ENCODE data around the gene HMCN2. TPM values are rescaled to one million over a fixed set of nuclear protein-coding genes. Genes with fewer than 3 reads are reported as not detected.
A peak's percentile ranks its signal among the peaks of the same experiment; 100 is the strongest.

The HMCN2 gene
- polyA plus RNA-seq, 1 of the 3 experiments (the other 2 are of a cell fraction): 0.15 TPM

DNA sequence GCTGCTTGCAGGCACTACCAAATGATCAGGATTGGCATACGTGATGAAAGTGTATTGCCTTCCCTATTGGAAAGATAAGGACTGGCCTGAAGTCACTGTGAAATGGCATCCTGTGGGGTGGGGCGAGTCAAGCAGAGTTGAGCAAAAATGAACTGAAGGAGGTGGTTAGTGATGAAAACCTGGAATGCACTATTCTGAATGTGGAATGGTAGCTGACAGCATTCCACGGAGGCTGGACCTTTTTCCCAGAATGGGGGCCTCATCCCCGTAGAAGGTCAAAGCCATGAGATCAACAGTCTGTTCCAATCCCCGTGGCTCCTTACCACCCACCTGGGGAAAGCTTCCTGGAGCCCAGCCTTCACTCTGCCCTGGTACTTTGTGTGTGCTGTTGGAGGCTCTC is 216.9 kb downstream of the HMCN2 start:
- H3K79me2 ChIP-seq (ENCODE audit: insufficient read depth): no peaks in the 10 kb centered on the region
- CTCF ChIA-PET: interaction anchor here (1.1 to 28.4 kb wide), 4 partner anchors 14 to 201 kb away, joined by 3 to 520 read pairs (median 8); no protein-coding TSS in a partner anchor
- H3K4me1 ChIP-seq (ENCODE audit: control insufficient read depth in 1 of 2, insufficient read depth in 2 of 2, low read depth in 1 of 2, low read length in 1 of 2): peaks cover 0 to 11% of the 10 kb centered on the region in 2 experiments; a peak in 1 of 4 replicates
- no peak for DNase-seq
- no peak overlapping the region for H3K4me3 ChIP-seq (ENCODE audit: low read depth in 2 of 2, low read length in 1 of 2)
- H3K27ac ChIP-seq (ENCODE audit: low read depth in 2 of 2, low read length in 1 of 2): no peak overlapping the region
- H3K9ac ChIP-seq: no peak overlapping the region
- H2AFZ ChIP-seq (ENCODE audit: low read depth): no peak overlapping the region
- no peaks in the 10 kb centered on the region for H3K9me3 ChIP-seq
- H3K27me3 ChIP-seq (ENCODE audit: insufficient read depth): no peaks in the 10 kb centered on the region
- H3K36me3 ChIP-seq (replicated peaks in 1 of 2; ENCODE audit: control insufficient read depth in 1 of 2, insufficient read depth in 2 of 2, low read length in 1 of 2): no peaks in the 10 kb centered on the region
- TF ChIP-seq TEAD4 (IDR thresholded peaks at IDR 0.05; ENCODE audit: borderline replicate concordance, insufficient read depth): no peak
- no peak for TF ChIP-seq NRF1 (IDR thresholded peaks at IDR 0.05; ENCODE audit: low read depth, low read length)
- TF ChIP-seq RCOR1 (IDR thresholded peaks at IDR 0.05; ENCODE audit: low read length): no peak
- TF ChIP-seq TCF12 (IDR thresholded peaks at IDR 0.05): no peak
- no peak for TF ChIP-seq TAF1 (IDR thresholded peaks at IDR 0.05; ENCODE audit: borderline replicate concordance, low read depth, low read length)
- TF ChIP-seq FOXJ3 (CRISPR knock-in tag; IDR thresholded peaks at IDR 0.05): no peak
- TF ChIP-seq FOSL2 (IDR thresholded peaks at IDR 0.05; ENCODE audit: borderline replicate concordance, low read depth): no peak
- TF ChIP-seq, protein P1, sequence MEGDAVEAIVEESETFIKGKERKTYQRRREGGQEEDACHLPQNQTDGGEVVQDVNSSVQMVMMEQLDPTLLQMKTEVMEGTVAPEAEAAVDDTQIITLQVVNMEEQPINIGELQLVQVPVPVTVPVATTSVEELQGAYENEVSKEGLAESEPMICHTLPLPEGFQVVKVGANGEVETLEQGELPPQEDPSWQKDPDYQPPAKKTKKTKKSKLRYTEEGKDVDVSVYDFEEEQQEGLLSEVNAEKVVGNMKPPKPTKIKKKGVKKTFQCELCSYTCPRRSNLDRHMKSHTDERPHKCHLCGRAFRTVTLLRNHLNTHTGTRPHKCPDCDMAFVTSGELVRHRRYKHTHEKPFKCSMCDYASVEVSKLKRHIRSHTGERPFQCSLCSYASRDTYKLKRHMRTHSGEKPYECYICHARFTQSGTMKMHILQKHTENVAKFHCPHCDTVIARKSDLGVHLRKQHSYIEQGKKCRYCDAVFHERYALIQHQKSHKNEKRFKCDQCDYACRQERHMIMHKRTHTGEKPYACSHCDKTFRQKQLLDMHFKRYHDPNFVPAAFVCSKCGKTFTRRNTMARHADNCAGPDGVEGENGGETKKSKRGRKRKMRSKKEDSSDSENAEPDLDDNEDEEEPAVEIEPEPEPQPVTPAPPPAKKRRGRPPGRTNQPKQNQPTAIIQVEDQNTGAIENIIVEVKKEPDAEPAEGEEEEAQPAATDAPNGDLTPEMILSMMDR (IDR thresholded peaks at IDR 0.05): no peak
- TF ChIP-seq NFIC (IDR thresholded peaks at IDR 0.05; ENCODE audit: borderline replicate concordance): no peak
- no peak for TF ChIP-seq RFX5 (IDR thresholded peaks at IDR 0.05; ENCODE audit: low read length)
- TF ChIP-seq, protein P2, sequence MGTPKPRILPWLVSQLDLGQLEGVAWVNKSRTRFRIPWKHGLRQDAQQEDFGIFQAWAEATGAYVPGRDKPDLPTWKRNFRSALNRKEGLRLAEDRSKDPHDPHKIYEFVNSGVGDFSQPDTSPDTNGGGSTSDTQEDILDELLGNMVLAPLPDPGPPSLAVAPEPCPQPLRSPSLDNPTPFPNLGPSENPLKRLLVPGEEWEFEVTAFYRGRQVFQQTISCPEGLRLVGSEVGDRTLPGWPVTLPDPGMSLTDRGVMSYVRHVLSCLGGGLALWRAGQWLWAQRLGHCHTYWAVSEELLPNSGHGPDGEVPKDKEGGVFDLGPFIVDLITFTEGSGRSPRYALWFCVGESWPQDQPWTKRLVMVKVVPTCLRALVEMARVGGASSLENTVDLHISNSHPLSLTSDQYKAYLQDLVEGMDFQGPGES (IDR thresholded peaks at IDR 0.05; ENCODE audit: low read depth, low read length): no peak
- TF ChIP-seq RAD21 (IDR thresholded peaks at IDR 0.05; ENCODE audit: low read length): no peak
- TF ChIP-seq, protein P3, sequence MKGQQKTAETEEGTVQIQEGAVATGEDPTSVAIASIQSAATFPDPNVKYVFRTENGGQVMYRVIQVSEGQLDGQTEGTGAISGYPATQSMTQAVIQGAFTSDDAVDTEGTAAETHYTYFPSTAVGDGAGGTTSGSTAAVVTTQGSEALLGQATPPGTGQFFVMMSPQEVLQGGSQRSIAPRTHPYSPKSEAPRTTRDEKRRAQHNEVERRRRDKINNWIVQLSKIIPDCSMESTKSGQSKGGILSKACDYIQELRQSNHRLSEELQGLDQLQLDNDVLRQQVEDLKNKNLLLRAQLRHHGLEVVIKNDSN (IDR thresholded peaks at IDR 0.05; ENCODE audit: borderline replicate concordance, low read depth): no peak
- no peaks in the 10 kb centered on the region for H3K9me2 ChIP-seq
- no peak overlapping the region for H3K4me2 ChIP-seq
- POLR2A ChIA-PET: no interaction called here
- H3F3A ChIP-seq (replicated peaks; ENCODE audit: insufficient read depth): no peaks in the 10 kb centered on the region
- no peaks in the 10 kb centered on the region for H4K20me1 ChIP-seq (ENCODE audit: insufficient read depth)
- WGBS (ENCODE audit: low lambda C conversion rate): 75% methylated on average over 5 of the region's 5 CpGs

DNA sequence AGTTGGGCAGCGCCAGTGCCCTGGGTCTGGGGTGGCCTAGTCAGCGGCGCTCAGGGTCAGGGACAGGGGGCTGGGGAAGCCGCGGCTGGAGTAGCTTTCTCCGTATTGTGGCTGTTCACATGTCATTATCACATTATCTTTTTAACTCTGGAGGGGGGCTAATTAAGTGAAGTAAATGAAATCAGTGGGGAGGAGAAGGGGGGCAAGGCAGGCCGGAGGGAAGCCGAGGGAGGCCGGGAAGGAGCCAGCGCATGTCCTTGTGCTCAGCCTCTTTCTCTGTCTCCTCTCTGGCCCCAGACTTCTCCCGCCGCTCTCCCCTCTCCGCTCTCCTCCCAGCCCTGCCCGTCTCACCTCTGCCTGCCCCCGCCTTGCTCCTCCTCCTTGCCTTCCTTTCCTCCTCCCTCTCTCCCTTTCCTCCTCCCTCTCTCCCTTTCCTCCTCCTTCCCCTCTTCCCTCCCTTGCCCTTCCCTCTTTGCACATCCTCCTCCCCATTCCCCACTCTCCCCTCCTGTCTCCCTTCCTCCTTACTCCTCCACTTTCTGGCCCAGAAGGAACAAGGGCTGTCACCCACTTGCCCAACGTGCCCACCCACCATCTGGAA is 217.9 kb downstream of the HMCN2 start:
- CTCF ChIA-PET: interaction anchor here (2.7 to 28.4 kb wide), 2 partner anchors 23 to 200 kb away, joined by 13 to 520 read pairs; no protein-coding TSS in a partner anchor
- peaks cover 0 to 11% of the 10 kb centered on the region in 2 experiments; a peak in 1 of 4 replicates for H3K4me1 ChIP-seq (ENCODE audit: control insufficient read depth in 1 of 2, insufficient read depth in 2 of 2, low read depth in 1 of 2, low read length in 1 of 2)

More for the DNA sequence above, 217.9 kb downstream of the HMCN2 start:
- TF ChIP-seq MXI1 (IDR thresholded peaks at IDR 0.05; ENCODE audit: low read depth, low read length): no peak
- TF ChIP-seq, protein P4, sequence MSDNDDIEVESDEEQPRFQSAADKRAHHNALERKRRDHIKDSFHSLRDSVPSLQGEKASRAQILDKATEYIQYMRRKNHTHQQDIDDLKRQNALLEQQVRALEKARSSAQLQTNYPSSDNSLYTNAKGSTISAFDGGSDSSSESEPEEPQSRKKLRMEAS (IDR thresholded peaks at IDR 0.05; ENCODE audit: low read depth): no peak
- no peak for TF ChIP-seq NFIC (IDR thresholded peaks at IDR 0.05; ENCODE audit: borderline replicate concordance)
- no peak for TF ChIP-seq ELF1 (IDR thresholded peaks at IDR 0.05)
- no peak for TF ChIP-seq TEAD4 (IDR thresholded peaks at IDR 0.05; ENCODE audit: borderline replicate concordance, insufficient read depth)
- TF ChIP-seq GATA2 (CRISPR knock-in tag; IDR thresholded peaks at IDR 0.05): peak; percentile 53; the same call in 1 of the 2 replicates
- TF ChIP-seq SIN3A (IDR thresholded peaks at IDR 0.05; ENCODE audit: borderline replicate concordance, low read depth, low read length): no peak
- TF ChIP-seq MEF2A (IDR thresholded peaks at IDR 0.05; ENCODE audit: borderline replicate concordance, low read depth): no peak
- Histone ChIP-seq H3K4me2 (no peak overlapping the region), H3K4me3 (ENCODE audit: low read depth in 2 of 2, low read length in 1 of 2) (no peak overlapping the region), H3K9me2 (no peaks in the 10 kb centered on the region), H3K27ac (ENCODE audit: low read depth in 2 of 2, low read length in 1 of 2) (no peak overlapping the region), H2AFZ (ENCODE audit: low read depth) (no peak overlapping the region), H3F3A (replicated peaks; ENCODE audit: insufficient read depth) (no peaks in the 10 kb centered on the region), H3K9ac (no peak overlapping the region), H4K20me1 (ENCODE audit: insufficient read depth) (no peaks in the 10 kb centered on the region), H3K27me3 (ENCODE audit: insufficient read depth) (no peaks in the 10 kb centered on the region), H3K79me2 (ENCODE audit: insufficient read depth) (no peaks in the 10 kb centered on the region), H3K36me3 (replicated peaks in 1 of 2; ENCODE audit: control insufficient read depth in 1 of 2, insufficient read depth in 2 of 2, low read length in 1 of 2) (no peaks in the 10 kb centered on the region), H3K9me3 (no peaks in the 10 kb centered on the region)
- POLR2A ChIA-PET: no interaction called here
- WGBS (ENCODE audit: low lambda C conversion rate): 65% methylated on average over 16 of the region's 16 CpGs
- DNase-seq: peak; percentile 75
